Prostate gland (tissue), 2 donors: Measurements from ENCODE around the gene TPSB2.

ENCODE experiments used
- POLR2A ChIP-seq: fragments of 450-650 bp; IDR thresholded peaks from one replicate; pipeline ENCODE4 v1.6.1; 2016; ENCODE audit warnings: antibody characterized with exemption, mild to moderate bottlenecking
- POLR2AphosphoS5 ChIP-seq: sonication (generic); formaldehyde crosslinking; IDR thresholded peaks from one replicate; pipeline ENCODE4 v1.6.1; 2017; ENCODE audit warnings: antibody characterized with exemption
- TF ChIP-seq, protein P1 (sequence below), 4 experiments: fragments of 200-600 bp in 2 of 4; fragments of 450-650 bp in 2 of 4; sonication (generic) in 2 of 4; IDR thresholded peaks; 1 replicate in 3 of 4; 2 replicates in 1 of 4; pipeline ENCODE4 v1.5.1; 2016 to 2019; ENCODE audit warnings: antibody characterized with exemption in 4 of 4, mild to moderate bottlenecking in 2 of 4, moderate library complexity in 2 of 4

DNA sequence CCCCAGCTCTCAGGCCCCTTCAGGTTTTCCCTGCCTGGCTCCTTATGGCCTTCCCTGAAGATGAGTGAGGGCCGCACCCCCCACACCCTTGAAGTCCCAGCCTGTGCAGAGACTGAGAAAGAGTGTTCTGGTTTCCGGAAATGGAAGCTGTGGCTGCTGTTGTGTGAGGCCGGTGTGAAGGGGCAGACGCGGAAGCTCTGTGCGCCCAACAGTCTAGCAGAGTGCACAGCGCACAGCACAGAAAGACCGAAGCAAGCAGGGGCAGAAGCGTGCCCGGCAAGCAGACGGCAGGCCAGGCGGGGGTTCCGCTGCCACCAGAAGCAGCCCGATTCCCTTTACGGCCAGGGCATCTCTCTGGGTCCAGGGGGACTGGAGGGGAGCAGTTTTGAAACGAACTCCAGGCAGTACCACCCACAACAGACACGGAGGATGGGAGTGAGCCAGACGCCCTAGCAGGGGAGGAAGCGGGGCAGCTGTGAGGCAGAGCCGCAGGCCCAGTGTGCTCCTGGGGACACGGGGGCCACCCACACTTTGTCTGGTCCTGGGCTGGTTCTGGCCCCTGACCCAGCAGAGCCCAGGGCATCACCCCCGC is 21.6 kb downstream of the TPSB2 start:
- TF ChIP-seq POLR2A (no peak), POLR2AphosphoS5 (no peak)
- TF ChIP-seq, protein P1, sequence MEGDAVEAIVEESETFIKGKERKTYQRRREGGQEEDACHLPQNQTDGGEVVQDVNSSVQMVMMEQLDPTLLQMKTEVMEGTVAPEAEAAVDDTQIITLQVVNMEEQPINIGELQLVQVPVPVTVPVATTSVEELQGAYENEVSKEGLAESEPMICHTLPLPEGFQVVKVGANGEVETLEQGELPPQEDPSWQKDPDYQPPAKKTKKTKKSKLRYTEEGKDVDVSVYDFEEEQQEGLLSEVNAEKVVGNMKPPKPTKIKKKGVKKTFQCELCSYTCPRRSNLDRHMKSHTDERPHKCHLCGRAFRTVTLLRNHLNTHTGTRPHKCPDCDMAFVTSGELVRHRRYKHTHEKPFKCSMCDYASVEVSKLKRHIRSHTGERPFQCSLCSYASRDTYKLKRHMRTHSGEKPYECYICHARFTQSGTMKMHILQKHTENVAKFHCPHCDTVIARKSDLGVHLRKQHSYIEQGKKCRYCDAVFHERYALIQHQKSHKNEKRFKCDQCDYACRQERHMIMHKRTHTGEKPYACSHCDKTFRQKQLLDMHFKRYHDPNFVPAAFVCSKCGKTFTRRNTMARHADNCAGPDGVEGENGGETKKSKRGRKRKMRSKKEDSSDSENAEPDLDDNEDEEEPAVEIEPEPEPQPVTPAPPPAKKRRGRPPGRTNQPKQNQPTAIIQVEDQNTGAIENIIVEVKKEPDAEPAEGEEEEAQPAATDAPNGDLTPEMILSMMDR (IDR thresholded peaks at IDR 0.05) = no peak
